Measurements from ENCODE around the gene E2F4. TPM values are rescaled to one million over a fixed set of nuclear protein-coding genes. Genes with fewer than 3 reads are reported as not detected.

E2F4 gene
- total and polyA plus RNA-seq, 2 of the 13 experiments (the other 11 are each of a cell fraction or from before 2014, with no cell fraction given), result 84.8 to 91.2 TPM

DNA sequence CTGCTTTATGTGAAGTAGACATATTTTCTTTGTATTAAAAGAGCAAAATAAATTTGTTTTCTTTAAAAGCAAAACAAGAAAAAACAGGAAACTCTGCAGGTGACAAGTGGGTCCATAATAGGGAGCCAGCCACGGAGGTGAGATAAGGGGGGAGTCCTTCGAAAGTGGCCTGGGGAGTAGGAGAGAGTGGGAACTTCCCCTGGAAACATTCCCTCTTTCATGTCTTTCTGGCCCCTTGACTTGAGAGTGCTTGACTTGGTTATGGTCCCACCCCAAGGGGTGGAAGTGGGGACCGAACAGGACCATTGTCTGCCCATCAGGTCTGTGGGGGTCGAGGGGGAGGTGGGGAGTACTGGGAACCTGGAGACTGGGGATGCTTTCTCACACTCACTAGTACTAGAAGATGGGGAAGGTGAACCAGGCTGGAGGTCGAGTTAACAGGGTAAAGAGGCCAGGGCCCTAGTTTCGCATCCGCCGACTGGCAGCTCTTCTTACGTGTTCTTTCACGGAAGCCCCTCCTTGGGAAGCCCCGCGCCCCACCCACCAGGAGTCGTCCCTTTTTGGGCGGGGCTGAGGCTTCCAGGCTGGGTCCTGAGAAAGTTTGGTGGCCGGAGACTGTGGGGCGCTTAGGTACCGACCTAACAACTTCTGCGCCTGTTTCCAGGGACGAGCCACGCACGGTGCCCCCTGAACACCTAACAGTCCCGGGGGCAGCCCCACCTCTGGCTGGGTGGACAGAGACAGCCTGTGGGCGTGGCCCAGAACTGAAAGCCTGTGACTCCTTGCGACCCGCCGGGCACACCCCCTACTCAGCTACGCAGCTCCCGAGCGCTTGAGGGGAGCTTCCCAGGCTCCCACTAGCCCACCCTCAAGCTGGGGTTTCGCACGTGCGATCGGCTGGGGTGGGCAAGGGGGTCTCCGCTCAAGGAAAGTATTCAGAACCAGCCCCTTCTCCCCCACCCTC lies 33.0 kb upstream of the E2F4 start:
- ChIA-PET CTCF (ENCODE audit: low intra/inter-chr PET ratio, low total read pairs) (interaction anchor here (1.1 to 1.5 kb wide), 3 partner anchors 11 to 181 kb away, joined by 3 to 7 read pairs (median 4); partner anchors contain the start of gene NOL3), POLR2A (interaction anchor here (0.7 to 5.7 kb wide), 5 partner anchors 9 to 138 kb away, joined by 3 to 54 read pairs (median 10); partner anchors contain the start of genes B3GNT9, NOL3 and PHAF1)
- DNase-seq (ENCODE audit: low spot score), result peak; percentile 48
- no peaks in the 10 kb centered on the region for H3K79me2 ChIP-seq (ENCODE audit: insufficient read depth, low read length)
- H3K4me2 ChIP-seq (ENCODE audit: low read depth, low read length), result peak overlapping the region; percentile 94
- peak overlapping the region; percentile 91 to 94 (median 93) for H3K4me3 ChIP-seq (replicated peaks in 1 of 3; ENCODE audit: insufficient read depth in 1 of 3, low read depth in 2 of 3, low read length in 3 of 3)
- peaks cover 46% of the 10 kb centered on the region for H3K4me1 ChIP-seq (ENCODE audit: insufficient read depth, low read length)
- no peak for FAIRE-seq
- no peaks in the 10 kb centered on the region for H3K36me3 ChIP-seq (replicated peaks in 1 of 2; ENCODE audit: control insufficient read depth in 1 of 2, insufficient read depth in 2 of 2, low read length in 2 of 2)
- H3K9me3 ChIP-seq (ENCODE audit: low read length), result no peaks in the 10 kb centered on the region
- no peak overlapping the region for H3K27ac ChIP-seq (ENCODE audit: extremely low read length, insufficient read depth, low read length)
- TSS peak; percentile 59 for BruUV-seq (replicated peaks)
- in situ Hi-C loops (cut with HindIII; ENCODE audit: extremely low pct_ligation_motif_present, low pct_unique_long_range_greater_than_20kb) (loop anchor here (5.0 kb wide), 2 partner anchors 142 to 182 kb away; no protein-coding TSS in a partner anchor), intact Hi-C loops (cut with micrococcal nuclease; ENCODE audit: unreplicated experiment) (loop anchor here (5.0 to 10.0 kb wide), 2 partner anchors 202 to 264 kb away; no protein-coding TSS in a partner anchor)
- ATAC-seq, result peak; percentile 7
- H4K20me1 ChIP-seq (ENCODE audit: insufficient read depth, low read length), result no peaks in the 10 kb centered on the region
- peak overlapping the region; percentile 73 for H3K9ac ChIP-seq (ENCODE audit: insufficient read depth, low read depth, low read length)
- peaks cover 4% of the 10 kb centered on the region in 2 experiments; a peak in 2 of 5 replicates for H3K27me3 ChIP-seq (ENCODE audit: control insufficient read depth in 1 of 2, insufficient read depth in 2 of 2, low read length in 2 of 2)
- H2AFZ ChIP-seq (ENCODE audit: low read length), result no peak overlapping the region
- 13% methylated on average over 24 of the region's 34 CpGs for WGBS (ENCODE audit: low lambda C conversion rate)
- TF ChIP-seq, protein P1, sequence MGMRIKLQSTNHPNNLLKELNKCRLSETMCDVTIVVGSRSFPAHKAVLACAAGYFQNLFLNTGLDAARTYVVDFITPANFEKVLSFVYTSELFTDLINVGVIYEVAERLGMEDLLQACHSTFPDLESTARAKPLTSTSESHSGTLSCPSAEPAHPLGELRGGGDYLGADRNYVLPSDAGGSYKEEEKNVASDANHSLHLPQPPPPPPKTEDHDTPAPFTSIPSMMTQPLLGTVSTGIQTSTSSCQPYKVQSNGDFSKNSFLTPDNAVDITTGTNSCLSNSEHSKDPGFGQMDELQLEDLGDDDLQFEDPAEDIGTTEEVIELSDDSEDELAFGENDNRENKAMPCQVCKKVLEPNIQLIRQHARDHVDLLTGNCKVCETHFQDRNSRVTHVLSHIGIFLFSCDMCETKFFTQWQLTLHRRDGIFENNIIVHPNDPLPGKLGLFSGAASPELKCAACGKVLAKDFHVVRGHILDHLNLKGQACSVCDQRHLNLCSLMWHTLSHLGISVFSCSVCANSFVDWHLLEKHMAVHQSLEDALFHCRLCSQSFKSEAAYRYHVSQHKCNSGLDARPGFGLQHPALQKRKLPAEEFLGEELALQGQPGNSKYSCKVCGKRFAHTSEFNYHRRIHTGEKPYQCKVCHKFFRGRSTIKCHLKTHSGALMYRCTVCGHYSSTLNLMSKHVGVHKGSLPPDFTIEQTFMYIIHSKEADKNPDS (CRISPR knock-in tag; IDR thresholded peaks at IDR 0.05), result peak; percentile 2; the same call in 1 of the 2 replicates
- 0 out of 2 replicates have a peak, but pooled peaks have one; percentile 12 for TF ChIP-seq MEIS1 (CRISPR knock-in tag; IDR thresholded peaks at IDR 0.05; ENCODE audit: borderline replicate concordance)
- TF ChIP-seq MIER2 (CRISPR knock-in tag; IDR thresholded peaks at IDR 0.05), result no peak
- peak; percentile 23 for TF ChIP-seq ZEB1 (IDR thresholded peaks at IDR 0.05; ENCODE audit: insufficient replicate concordance, low read depth)
- TF ChIP-seq, protein P2, sequence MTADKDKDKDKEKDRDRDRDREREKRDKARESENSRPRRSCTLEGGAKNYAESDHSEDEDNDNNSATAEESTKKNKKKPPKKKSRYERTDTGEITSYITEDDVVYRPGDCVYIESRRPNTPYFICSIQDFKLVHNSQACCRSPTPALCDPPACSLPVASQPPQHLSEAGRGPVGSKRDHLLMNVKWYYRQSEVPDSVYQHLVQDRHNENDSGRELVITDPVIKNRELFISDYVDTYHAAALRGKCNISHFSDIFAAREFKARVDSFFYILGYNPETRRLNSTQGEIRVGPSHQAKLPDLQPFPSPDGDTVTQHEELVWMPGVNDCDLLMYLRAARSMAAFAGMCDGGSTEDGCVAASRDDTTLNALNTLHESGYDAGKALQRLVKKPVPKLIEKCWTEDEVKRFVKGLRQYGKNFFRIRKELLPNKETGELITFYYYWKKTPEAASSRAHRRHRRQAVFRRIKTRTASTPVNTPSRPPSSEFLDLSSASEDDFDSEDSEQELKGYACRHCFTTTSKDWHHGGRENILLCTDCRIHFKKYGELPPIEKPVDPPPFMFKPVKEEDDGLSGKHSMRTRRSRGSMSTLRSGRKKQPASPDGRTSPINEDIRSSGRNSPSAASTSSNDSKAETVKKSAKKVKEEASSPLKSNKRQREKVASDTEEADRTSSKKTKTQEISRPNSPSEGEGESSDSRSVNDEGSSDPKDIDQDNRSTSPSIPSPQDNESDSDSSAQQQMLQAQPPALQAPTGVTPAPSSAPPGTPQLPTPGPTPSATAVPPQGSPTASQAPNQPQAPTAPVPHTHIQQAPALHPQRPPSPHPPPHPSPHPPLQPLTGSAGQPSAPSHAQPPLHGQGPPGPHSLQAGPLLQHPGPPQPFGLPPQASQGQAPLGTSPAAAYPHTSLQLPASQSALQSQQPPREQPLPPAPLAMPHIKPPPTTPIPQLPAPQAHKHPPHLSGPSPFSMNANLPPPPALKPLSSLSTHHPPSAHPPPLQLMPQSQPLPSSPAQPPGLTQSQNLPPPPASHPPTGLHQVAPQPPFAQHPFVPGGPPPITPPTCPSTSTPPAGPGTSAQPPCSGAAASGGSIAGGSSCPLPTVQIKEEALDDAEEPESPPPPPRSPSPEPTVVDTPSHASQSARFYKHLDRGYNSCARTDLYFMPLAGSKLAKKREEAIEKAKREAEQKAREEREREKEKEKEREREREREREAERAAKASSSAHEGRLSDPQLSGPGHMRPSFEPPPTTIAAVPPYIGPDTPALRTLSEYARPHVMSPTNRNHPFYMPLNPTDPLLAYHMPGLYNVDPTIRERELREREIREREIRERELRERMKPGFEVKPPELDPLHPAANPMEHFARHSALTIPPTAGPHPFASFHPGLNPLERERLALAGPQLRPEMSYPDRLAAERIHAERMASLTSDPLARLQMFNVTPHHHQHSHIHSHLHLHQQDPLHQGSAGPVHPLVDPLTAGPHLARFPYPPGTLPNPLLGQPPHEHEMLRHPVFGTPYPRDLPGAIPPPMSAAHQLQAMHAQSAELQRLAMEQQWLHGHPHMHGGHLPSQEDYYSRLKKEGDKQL (CRISPR knock-in tag; IDR thresholded peaks at IDR 0.05; ENCODE audit: low read depth), result no peak
- TF ChIP-seq ZNF329 (CRISPR knock-in tag; IDR thresholded peaks at IDR 0.05; ENCODE audit: low read depth), result no peak
- TF ChIP-seq, protein P3, sequence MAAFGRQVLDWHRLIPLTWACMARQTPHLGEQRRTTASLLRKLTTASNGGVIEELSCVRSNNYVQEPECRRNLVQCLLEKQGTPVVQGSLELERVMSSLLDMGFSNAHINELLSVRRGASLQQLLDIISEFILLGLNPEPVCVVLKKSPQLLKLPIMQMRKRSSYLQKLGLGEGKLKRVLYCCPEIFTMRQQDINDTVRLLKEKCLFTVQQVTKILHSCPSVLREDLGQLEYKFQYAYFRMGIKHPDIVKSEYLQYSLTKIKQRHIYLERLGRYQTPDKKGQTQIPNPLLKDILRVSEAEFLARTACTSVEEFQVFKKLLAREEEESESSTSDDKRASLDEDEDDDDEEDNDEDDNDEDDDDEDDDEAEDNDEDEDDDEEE (CRISPR knock-in tag; IDR thresholded peaks at IDR 0.05), result 0 out of 2 replicates have a peak, but pooled peaks have one; percentile 76
- peak; percentile 50; the same call in 1 of the 2 replicates for TF ChIP-seq ZNF550 (CRISPR knock-in tag; IDR thresholded peaks at IDR 0.05; ENCODE audit: borderline replicate concordance)
- peak; percentile 64; the same call in 1 of the 2 replicates for TF ChIP-seq ZNF446 (CRISPR knock-in tag; IDR thresholded peaks at IDR 0.05)
- TF ChIP-seq ZKSCAN8 (CRISPR knock-in tag; IDR thresholded peaks at IDR 0.05; ENCODE audit: borderline replicate concordance), result no peak
- TF ChIP-seq ZNF205 (CRISPR knock-in tag; IDR thresholded peaks at IDR 0.05), result 0 out of 2 replicates have a peak, but pooled peaks have one; percentile 17
- peak; percentile 17; the same call in 1 of the 2 replicates for TF ChIP-seq ZNF263 (CRISPR knock-in tag; IDR thresholded peaks at IDR 0.05)
